HG03103 (cell line): ENCODE data around the gene WNT9A.
"Not testable (repeated sequence)": the region's sequence is repeated elsewhere in the genome, so short reads cannot be mapped to it uniquely, and the experiment has no call there.

Experiments
- ATAC-seq: cut with Tn5 transposase; IDR thresholded peaks from one replicate; pipeline ENCODE4 v1.9.1; 2021; ENCODE audit warnings: low read depth; ENCODE audit not compliant: unreplicated experiment

The WNT9A gene

DNA sequence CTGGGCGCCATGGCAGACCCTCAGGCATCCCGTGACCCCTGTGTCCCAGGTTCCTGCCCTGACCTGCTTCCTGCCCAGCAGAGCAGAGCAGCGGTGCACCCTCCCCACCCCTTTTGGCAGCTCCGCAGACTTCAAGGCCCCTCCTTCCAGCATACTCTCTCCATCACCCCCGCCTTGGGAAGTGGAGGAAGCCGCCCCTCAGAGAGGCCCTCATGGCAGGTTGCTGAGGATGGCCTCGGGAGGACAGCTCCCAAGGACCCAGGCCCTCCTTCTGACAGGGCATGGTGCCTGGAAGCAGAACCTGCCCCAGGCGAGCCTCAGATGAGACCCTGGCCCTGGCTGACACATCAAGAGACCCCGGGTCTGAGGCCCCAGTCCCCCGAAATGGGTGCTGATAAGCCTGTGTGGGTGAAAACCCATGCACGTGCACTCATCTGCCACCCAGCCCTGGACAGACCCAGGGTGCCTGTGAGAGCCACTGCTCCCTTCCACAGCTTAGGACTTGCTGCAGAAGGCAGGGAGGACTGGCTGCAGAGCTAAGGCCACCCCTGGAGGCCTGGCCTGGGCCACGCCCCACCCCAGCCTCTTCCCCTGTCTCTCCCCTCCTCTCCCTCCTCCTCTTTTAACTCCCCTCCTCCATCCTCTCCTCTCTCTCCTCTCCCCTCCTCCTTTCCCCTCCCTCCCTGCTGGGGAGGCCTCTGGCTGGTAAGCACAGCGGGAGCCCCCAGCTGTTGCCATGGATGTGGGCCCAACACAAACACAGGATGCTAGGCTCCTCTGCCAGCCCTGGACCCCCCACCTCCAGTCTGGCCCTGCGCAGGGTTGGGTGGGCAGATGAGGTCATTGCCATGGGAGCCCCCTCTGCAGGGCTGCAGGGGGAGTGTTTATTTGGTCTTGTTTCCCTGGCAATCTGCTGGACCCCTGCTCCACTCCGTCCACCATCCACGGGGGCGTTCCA, 33.7 kb downstream of the WNT9A start:
- ATAC-seq = no peak

DNA sequence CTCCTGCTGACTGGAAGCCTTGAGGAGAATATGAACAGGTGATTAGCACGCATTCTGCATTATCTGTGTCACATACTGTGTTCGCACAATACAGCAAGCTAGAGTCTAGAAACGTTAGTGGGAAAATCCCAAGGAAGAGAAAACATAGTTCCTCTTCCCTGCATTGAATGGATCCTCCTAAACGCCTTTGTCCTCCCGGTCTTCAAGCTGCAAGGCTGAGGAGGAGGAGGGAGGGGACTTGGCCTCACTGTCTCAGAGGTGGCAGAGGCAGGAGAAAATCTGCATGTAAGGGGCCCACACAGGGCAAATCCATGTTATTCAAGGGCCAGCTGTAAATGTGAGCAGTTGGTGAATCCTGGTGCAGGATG, 34.4 kb downstream of the WNT9A start:
- no peak for ATAC-seq

DNA sequence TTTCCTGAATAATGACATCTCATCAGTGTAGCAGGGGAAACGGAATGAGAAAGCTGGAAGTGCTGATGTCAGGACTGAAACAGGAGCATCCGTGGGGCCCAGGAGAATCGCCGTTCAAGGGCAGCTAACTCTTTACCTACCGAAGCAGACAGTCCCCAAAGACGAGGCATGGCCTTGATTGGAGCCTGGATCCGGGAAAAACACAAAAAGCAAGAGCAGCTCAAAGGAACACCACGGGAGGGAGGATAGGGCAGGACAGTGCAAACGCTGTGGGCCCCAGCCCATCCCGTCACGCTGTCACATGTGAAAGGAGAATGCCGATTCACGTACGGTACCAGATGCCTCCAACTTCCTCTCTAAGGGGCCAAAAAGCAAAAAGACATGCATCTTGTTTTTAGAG, 34.9 kb downstream of the WNT9A start:
- no peak for ATAC-seq

DNA sequence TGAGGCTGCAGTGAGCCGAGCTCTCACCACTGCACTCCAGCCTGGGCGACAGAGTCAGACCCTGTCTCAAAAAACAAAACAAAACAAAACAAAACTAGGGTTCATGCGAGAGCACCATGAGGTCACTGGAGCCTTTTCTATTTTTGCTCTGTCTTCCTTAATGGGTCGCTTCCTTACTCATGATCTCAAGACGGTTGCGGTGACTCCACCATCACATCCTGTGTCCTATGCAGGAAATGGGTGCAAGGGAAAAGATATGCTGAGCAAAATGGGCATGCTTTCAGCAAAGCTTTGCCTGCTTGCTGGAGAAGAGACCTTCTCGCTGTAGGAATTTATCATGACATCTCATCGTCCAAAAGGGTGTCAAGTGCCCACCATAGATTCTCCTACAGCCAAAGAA, 36.4 kb downstream of the WNT9A start:
- no peak for ATAC-seq

DNA sequence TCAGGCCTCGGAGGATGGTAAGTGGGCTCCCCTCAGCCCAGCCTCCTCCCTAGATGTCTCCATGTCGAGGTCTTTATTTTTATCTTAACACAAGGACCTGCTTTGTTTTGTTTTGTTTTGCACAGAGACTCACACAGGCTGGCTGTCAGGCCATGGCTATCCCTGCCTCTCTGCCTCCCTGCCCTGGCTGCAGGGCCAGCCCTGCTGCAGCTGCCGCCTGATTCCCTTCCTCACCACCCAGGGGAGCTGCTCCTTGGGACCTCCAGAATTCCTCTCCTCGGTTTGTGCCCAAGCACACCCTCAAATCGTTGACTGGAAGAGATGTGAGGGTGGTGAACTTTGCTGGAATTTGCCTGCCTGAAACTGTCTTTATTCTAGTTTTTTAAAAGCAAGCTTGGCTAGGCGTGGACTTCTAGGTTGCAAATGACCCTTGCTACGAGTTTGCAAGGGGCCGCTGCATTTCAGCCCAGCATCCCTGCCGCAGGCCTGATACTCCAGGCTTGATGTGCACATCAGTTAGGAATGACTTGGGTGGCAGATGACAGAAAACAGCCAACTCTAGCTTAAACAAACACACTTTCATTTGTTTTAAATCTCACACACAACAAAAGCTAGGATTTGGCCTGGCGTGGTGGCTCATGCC, 37.1 kb downstream of the WNT9A start:
- ATAC-seq = no peak

DNA sequence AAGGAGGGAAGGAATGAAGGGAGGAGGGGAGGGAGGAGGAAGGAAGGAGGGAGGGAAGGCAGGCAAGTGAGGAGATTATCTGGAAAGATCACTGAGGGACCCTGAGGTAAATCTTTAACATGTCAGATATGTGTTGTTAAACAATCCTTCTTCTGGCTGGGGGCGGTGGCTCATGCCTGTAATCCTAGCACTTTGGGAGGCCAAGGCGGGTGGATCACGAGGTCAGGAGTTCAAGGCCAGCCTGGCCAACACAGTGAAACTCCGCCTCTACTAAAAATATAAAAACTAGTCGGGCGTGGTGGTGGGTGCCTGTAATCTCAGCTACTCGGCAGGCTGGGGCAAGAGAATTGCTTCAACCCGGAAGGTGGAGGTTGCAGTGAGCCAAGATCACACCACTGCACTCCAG, 37.8 kb downstream of the WNT9A start:
- ATAC-seq = not testable (repeated sequence)

DNA sequence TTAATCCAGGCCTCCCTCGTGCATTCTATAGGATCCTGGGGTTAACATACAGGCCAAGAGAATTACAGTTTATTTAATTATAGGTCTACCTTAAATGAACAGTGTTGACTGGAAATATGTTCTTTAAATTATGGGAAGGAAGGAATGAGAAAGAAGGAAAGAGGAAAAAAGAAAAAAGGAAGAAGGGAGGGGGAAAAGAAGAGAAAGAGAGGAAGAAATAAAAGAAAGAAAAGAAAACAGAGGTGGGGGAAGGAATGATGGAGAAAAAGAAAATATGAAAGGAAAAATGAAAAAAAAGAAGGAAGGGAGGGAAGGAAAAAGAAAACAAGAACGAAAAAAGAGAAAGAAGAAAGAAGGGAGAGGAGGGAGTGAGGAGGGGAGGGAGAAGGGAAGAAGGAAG, 38.5 kb downstream of the WNT9A start:
- no peak for ATAC-seq

DNA sequence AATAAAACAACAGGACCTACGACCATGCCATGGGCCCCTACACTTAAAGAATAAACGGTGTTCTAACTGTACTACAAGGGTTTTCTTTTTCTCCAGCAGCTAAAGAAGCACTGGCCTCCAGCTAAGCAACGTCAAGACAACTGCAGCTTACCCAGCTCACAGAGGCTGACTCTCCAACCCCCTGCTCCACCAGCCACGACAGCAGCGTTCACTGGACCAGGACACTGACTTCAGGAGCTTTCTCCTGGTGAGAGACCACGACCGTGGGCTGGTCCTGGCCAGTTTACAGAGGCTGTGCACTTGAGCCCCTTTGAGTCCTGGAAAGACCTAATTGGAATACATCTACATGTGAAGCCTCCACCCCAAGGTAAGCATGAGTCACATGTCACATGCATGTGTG, 39.4 kb downstream of the WNT9A start:
- no peak for ATAC-seq

DNA sequence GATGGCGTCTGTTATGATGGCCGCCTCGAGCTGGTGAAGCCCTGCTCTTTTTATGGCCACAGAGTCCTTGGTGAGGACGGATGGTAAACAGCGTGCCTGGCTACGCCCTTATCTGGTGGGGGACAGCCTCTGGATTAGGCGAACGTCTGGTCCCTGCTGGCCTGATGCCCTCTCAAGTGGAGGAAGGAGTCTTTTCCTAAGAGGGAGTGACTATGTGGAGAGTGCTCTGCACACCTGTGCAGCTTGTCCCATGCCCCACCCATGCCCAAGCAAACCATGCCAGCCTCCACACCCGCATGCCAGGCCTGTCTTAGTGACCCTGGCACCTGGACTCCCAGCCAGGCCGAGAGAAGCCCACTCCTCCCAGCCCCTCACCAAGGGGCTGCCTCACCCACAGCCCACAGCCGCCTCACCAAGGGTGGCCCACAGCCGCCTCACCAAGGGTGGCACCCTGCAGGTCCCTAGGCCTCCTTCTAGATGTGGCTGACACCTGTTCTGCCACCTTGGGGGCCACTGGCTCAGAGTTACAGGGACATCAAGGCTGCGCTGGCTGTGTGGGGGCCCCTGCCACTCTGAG, 40.2 kb downstream of the WNT9A start:
- no peak for ATAC-seq

DNA sequence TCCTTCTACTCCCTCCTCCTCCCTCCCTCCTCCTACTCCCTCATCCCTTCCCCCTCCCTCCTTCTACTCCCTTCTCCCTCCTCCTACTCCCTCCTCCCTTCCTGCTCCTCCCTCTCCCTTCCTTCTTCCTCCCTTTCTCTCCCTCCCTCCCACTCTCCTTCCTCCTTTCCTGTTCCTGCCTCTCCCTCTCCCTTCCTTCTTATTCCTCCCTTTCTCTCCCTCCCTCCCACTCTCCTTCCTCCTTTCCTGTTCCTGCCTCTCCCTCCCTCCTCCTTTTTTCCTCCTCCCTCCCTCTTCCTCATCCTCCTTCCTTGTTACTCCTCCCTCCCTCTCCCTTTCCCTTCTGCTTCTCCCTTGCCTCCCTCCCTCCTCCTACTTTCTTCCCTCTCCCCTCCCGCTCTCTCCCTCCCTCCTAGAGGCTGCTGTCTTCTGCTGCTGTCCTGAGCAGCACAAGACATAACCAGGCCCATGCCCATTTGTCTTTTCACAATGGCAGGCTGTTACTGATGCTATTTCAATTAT, 41.1 kb downstream of the WNT9A start:
- ATAC-seq = no peak

DNA sequence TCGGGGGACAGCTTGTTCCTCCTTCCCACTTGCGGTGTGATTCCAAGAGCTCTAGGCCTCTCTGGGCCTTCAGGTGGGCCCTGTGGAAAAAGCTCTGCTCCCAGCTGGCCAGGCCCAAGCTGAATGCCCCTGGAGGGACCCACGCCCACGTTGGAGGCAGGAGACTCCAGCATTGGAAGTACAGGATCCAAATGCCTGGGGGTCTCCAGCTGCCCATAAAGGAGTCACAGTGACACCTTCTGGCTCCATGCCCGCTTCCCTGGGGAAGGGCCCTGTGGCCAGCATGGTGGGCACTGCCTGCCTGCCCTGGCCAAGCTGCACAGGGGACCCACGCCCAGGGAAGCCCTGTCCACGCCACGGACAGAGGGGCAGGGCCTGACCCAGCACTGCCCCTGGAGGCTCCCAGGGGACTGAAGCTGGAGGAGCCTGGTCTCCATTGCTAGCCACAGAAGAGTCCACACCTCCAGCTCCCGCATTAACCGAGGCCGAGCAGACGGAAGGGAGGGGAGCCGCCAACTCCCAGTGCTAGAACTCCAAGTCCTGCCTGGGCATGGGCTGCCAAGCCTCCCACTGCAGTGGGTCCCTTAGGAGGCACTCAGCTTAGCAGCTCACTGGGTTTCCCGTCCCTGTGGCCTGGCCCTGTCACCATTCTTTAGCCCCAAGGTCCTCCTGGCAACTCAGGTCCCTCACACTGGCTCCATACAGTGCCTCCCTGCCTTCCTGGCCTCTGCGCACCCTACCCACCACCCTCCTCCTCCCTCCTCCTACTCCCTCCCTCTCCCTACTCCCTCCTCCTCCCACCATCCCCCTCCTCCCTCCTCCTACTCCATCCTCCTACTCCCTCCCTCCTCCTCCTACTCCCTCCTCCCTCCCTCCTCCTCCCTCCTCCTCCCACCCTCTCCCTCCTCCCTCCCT, 41.9 kb downstream of the WNT9A start:
- ATAC-seq = no peak

DNA sequence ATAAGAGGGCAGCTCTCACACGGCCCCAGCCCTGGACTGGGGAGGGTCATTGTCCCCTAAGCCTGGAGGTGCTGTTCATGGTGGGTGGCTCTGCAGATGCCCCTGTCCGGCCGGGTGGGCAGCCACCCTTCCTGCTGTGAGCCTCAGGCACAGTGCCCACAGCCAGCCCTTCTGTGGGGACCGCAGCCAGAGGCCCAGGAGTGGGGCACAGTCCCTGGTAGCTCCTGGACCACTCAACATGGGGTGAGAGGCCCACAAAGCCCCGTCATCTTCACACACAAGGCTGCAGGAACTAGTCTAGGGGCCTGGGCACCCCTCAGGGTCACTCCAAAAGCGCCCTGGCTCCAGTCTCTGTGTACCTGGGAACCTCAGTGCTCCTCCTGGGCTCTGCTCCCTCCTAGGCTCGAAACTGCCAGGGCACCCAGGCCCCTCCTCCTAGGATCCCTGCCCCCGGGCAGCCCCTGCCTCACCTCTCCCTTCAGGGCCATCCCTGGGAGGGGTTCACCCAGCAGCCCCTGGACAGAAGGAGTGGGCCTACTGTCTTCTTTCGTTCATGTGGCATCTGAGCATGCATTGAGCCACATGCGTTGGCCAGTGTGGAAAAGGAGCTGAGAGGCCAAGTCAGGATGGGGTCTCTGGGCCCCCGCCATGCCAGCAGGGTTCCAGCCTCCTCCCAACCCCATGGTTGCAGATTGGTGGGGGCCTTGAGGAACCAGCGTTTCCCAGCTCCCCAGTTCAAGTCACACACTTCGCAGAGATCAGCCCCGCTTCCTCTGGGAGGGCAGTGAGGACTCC, 43.0 kb downstream of the WNT9A start:
- no peak for ATAC-seq

DNA sequence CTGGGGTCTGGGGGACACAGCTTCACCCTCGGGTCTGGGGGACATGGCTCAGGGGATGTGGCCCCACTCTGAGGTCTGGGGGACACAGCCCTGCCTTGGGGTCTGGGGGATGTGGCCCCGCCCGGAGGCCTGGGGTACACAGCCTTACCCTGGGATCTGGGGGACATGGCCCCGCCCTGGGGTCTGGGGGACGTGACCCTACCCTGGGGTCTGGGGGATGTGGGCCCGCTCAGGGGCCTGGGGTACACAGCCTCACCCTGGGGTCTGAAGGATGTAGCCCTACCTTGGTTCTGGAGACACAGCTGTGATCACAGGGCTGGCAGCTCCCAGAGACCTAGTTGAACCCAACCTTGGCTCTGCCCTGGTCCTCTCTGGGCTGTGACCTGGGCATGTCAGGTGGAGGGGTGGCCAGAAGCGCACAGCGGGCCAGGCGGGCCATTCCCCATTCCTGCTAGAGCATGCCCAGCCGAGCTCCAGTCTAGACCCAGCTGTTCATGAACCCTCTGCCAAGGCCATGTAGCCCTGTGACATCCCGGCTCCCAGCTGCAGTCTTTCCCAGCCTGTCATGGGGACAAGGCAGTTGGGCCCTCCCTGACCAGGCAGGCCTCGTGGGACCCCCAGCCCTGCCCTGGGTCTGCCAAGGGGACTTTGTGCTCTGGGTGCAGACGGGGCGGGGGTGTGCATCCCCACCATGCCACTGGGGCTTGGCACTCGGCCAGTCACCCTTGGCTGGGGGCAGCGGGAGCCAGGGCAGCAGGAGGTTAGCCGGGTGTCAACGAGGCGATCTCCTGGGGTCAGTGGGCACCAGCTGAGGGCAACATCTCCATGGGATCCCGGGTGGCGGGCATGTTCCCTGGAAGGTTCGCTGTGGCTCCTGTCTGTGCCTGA, 43.9 kb downstream of the WNT9A start:
- ATAC-seq = no peak

DNA sequence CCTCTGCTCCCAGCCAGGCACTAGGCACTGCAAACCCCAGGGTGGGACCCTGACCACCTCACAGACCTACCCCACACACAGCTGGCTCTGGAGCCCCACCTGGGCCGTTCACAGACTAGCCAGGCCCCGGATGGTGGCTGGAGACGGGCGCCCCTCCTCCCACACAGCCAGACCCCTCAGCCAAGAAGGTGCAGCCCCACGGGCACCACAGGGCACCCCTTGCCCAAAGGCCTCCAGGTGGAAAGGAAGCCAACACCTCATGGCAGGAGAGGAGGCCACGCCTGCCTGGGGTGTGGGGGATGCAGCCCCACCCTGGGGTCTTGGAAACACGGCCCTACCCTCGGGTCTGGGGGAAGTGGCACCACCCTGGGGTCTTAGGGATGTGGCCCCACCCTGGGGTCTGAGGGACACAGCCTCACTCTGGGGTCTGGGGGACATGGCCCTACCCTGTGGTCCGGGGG, 44.6 kb downstream of the WNT9A start:
- no peak for ATAC-seq

DNA sequence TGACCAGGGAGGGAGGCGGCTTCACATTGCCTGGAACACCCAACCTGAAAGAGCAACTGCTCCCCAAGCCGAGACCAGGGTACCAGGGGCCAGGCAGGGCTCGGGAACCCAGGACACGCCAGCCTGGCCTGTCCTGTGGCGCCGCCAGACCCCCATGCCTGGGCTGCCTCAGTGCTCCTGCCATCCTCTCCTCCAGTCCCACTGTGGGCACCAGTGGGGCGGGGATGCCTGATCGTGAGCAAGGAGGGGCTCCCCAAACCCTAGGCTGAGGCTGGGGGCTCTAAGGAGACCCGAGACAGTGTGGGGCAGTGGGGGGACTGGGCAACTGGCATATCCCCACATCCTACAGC, 45.1 kb downstream of the WNT9A start:
- ATAC-seq = no peak

DNA sequence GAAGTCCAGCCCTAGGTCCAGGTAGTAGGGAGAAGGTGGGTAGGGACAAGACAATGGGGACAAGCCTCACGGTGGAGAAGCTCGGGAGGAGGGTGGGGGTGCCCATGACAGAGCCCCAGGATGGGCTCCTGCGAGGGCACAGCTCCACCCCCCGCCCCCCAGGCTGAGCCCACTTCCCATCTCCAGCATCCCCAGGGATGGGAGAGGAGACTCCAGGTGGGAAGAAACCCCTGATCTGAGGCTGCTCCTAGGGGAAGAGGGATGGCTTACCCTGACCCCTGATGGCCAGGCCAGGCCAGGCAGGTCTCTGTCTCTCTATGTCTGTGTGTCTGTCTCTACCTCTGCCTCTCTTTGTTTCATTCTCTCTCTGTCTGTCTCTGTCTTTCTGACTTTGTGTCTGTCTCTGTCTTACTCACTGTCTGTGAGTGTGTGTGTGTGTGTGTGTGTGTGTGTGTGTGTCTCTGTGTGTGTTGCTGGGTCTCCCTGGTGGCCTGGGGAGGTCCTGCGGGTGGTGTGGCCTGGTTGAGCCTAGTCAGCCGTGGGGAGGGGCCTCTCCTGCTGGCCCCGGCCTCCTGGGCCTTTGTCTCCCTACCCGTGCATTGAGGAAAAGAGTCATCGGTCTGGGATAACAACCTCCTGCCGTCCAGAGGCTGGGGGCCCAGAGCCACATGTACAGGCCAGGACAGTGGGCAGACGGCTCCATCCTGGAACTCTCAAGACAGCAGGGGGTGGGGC, 45.7 kb downstream of the WNT9A start:
- ATAC-seq = no peak

DNA sequence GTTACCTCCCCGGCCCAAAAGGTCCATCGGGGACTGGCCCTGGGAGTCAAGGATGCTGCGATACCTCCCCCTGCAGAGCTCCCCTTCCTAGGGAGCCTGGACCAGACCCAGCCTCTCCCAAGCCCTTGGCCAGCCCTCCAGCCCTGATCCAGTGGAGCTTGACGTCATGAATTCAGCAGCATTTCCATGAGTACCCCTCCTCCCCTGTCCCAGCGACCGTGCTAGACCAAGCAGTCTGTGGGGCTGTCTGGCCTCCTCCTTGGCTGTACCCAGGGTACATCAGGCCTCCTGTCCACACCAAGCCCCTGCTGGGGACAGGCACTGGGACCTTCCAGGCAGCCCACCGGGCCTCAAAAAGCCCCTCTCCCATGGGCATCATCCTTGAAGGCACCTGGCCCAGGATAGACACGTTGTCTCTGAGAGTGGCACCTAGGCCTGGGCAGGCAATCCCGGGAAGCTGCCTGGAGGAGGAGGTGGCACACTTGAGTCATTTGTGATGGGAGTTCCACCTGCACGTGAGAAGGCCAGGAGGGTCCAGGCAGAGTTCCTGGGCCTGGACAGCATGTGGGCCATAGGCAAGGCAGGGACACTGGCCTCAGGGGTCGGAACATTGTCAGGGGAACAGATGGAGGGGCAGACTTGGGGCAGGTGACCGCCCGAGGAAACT, 46.4 kb downstream of the WNT9A start:
- no peak for ATAC-seq
